DND-41 (cell line): ENCODE data around the gene DCPS.

Experiments
- ATAC-seq: fragments of 200-7000 bp; cut with Tn5 transposase; 3 replicates; pipeline ENCODE4 v1.9.1; 2021; ENCODE audit warnings: low read depth; ENCODE audit not compliant: insufficient read depth
- DNase-seq: peaks from one replicate; pipeline ENCODE4 v3.0.0-alpha.2; 2020
- H2AFZ ChIP-seq: 2 replicates; pipeline ENCODE4 v1.6.0; 2012; ENCODE audit warnings: low read depth, low read length
- H3K27ac ChIP-seq: 2 replicates; pipeline ENCODE4 v1.5.1; 2012; ENCODE audit warnings: low read length, inconsistent platforms
- H3K27me3 ChIP-seq: fragments of 200-600 bp; sonication (generic); 2 replicates; pipeline ENCODE4 v1.6.0; 2012; ENCODE audit warnings: low read length, mild to moderate bottlenecking, inconsistent platforms; ENCODE audit not compliant: insufficient read depth, poor library complexity
- H3K36me3 ChIP-seq: 2 replicates; pipeline ENCODE4 v1.5.1; 2012; ENCODE audit warnings: low read length, inconsistent platforms; ENCODE audit not compliant: insufficient read depth
- H3K4me1 ChIP-seq: 2 replicates; pipeline ENCODE4 v1.5.1; 2012; ENCODE audit warnings: mild to moderate bottlenecking, low read length; ENCODE audit not compliant: insufficient read depth
- H3K4me2 ChIP-seq: 2 replicates; pipeline ENCODE4 v1.6.0; 2012; ENCODE audit warnings: mild to moderate bottlenecking, moderate library complexity, low read length, inconsistent platforms; ENCODE audit not compliant: insufficient read depth
- H3K4me3 ChIP-seq, 2 experiments: fragments of 200-600 bp in 1 of 2; shearing (Covaris generic) in 1 of 2; 2 replicates each; pipeline ENCODE4 v1.5.1; 2012 to 2016; ENCODE audit warnings: inconsistent platforms in 2 of 2, low read length in 2 of 2, mild to moderate bottlenecking in 2 of 2, low read depth in 1 of 2, moderate library complexity in 1 of 2
- H3K79me2 ChIP-seq: 2 replicates; pipeline ENCODE4 v1.6.0; 2012; ENCODE audit warnings: low read length, inconsistent platforms; ENCODE audit not compliant: insufficient read depth
- H3K9ac ChIP-seq: 2 replicates; pipeline ENCODE4 v1.6.0; 2012; ENCODE audit warnings: low read depth, mild to moderate bottlenecking, inconsistent platforms, low read length, moderate library complexity
- H3K9me3 ChIP-seq: 2 replicates; pipeline ENCODE4 v1.5.1; 2012; ENCODE audit warnings: low read length, moderate library complexity, mild to moderate bottlenecking, inconsistent platforms; ENCODE audit not compliant: insufficient read depth, severe bottlenecking
- H4K20me1 ChIP-seq: 2 replicates; pipeline ENCODE4 v1.6.0; 2012; ENCODE audit warnings: low read length; ENCODE audit not compliant: insufficient read depth
- EZH2 ChIP-seq: IDR thresholded peaks from 3 replicates; pipeline ENCODE4 v1.6.1; 2012; ENCODE audit warnings: borderline replicate concordance, low read depth, mild to moderate bottlenecking, moderate library complexity, low read length, inconsistent platforms; ENCODE audit not compliant: severe bottlenecking
- TF ChIP-seq, protein P1 (sequence below): IDR thresholded peaks from 2 replicates; pipeline ENCODE4 v1.5.1; 2012; ENCODE audit warnings: borderline replicate concordance, low read length, moderate library complexity, mild to moderate bottlenecking; ENCODE audit not compliant: poor library complexity, severe bottlenecking; ENCODE audit errors: extremely low read depth

Gene DCPS

DNA sequence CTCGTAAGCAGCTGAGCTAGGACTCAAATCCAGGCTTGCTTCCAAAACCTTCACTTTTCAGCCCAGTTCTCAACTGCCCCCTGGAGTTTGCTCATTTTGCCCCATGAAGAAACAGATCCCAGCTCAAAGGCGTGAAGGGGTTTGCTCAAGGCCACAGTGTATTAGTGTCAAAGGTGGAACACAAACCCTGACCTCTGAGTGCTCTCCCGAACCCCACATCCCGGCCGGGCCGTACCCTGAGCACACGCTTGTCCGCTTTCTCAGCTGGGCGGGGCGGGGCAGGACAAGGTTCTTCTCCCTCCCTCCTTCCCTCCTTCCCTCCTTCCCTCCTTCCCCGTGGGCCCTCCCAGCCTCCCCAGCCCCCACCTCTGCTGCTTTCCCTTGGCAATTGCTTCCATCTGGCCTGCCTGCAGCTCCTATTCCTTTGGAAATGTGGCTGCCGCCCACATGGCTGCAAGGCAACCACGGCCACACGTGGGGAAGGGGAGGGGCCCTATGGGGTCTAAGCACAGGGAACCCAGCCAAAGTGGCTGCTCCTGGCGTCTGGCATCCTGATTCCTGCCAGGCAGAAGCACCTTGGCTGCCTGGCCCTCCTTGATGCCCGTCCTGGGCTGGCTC lies 55.7 kb downstream of the DCPS start:
- no peaks in the 10 kb centered on the region for H3K27me3 ChIP-seq
- H3K4me1 ChIP-seq = peaks cover 37% of the 10 kb centered on the region
- ATAC-seq = no peak
- DNase-seq = no peak
- no peak overlapping the region for H3K4me3 ChIP-seq
- H3K4me2 ChIP-seq = no peak overlapping the region
- H4K20me1 ChIP-seq = peaks cover 39% of the 10 kb centered on the region
- no peak overlapping the region for H2AFZ ChIP-seq
- H3K27ac ChIP-seq = no peak overlapping the region
- H3K9ac ChIP-seq = no peak overlapping the region
- TF ChIP-seq, protein P1, sequence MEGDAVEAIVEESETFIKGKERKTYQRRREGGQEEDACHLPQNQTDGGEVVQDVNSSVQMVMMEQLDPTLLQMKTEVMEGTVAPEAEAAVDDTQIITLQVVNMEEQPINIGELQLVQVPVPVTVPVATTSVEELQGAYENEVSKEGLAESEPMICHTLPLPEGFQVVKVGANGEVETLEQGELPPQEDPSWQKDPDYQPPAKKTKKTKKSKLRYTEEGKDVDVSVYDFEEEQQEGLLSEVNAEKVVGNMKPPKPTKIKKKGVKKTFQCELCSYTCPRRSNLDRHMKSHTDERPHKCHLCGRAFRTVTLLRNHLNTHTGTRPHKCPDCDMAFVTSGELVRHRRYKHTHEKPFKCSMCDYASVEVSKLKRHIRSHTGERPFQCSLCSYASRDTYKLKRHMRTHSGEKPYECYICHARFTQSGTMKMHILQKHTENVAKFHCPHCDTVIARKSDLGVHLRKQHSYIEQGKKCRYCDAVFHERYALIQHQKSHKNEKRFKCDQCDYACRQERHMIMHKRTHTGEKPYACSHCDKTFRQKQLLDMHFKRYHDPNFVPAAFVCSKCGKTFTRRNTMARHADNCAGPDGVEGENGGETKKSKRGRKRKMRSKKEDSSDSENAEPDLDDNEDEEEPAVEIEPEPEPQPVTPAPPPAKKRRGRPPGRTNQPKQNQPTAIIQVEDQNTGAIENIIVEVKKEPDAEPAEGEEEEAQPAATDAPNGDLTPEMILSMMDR = no peak
- no peak for TF ChIP-seq EZH2
- H3K79me2 ChIP-seq = peaks cover 73% of the 10 kb centered on the region
- H3K36me3 ChIP-seq = peaks cover 3% of the 10 kb centered on the region
- H3K9me3 ChIP-seq = no peaks in the 10 kb centered on the region

DNA sequence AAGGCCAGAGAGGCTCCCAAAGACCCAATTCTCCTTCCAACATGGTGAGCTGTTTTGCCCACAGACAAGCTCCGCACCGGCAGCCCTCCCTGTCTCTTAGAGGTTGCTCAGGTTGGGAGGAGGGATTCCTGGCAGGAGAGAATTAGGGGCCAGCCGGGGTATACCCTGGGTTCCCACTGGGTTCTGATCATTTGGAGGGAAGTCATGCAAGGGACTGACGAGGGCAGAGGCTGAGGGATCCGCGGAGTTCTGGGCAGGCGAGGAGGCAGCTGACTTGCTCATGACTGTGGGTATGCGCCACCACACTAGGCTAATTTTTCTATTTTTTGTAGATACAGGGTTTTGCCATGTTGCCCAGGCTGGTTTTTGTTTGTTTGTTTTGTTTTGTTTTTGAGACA lies 56.2 kb downstream of the DCPS start:
- no peak overlapping the region for H2AFZ ChIP-seq
- H3K9me3 ChIP-seq = no peaks in the 10 kb centered on the region
- no peak overlapping the region for H3K4me3 ChIP-seq
- no peak overlapping the region for H3K4me2 ChIP-seq
- peaks cover 33% of the 10 kb centered on the region for H3K4me1 ChIP-seq
- no peak overlapping the region for H3K9ac ChIP-seq
- peaks cover 68% of the 10 kb centered on the region for H3K79me2 ChIP-seq
- H3K36me3 ChIP-seq = peaks cover 2% of the 10 kb centered on the region
- ATAC-seq (no peak), DNase-seq (no peak)
- H3K27me3 ChIP-seq = no peaks in the 10 kb centered on the region
- H4K20me1 ChIP-seq = peaks cover 39% of the 10 kb centered on the region
- TF ChIP-seq EZH2 = no peak
- TF ChIP-seq, protein P1 = no peak
- H3K27ac ChIP-seq = no peak overlapping the region

DNA sequence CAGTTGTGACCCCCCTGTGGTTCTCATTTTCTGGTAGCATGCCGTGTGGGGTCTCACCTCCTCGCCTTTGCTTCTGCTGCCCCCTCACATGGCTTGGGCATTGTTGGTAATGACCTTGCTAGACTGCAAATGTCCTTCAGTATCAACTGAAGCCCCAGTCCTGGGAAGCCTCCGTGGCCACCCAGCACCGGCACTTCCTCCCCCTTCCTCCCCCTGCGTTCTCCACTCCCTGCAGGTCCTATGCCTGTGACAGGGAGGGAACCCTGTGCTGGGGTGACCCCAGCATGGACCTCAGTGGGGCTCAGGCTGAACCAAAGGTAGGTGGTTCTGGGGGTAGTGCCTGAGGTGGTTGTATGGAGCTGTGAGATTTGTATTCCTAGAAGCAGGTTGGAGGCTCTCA lies 57.5 kb downstream of the DCPS start:
- Histone ChIP-seq H3K9me3 (no peaks in the 10 kb centered on the region), H3K36me3 (peaks cover 2% of the 10 kb centered on the region; the same call in 1 of the 2 replicates), H3K4me1 (peaks cover 28% of the 10 kb centered on the region), H4K20me1 (peaks cover 40% of the 10 kb centered on the region), H3K9ac (no peak overlapping the region), H3K27ac (no peak overlapping the region), H2AFZ (no peak overlapping the region), H3K4me2 (no peak overlapping the region), H3K4me3 (no peak overlapping the region), H3K79me2 (peaks cover 66% of the 10 kb centered on the region), H3K27me3 (no peaks in the 10 kb centered on the region)
- no peak for DNase-seq
- no peak for TF ChIP-seq EZH2
- TF ChIP-seq, protein P1 = no peak
- no peak for ATAC-seq
